Fibroblast of lung (primary cell): Measurements from ENCODE around the gene PPP1CC. TPM values are rescaled to one million over a fixed set of nuclear protein-coding genes. Genes with fewer than 3 reads are reported as not detected.

Source experiments
- DNase-seq, 2 donors: peaks; one replicate each; pipeline versions ENCODE4 v3.0.0 to v3.0.0-alpha.2; 2010; ENCODE audit warnings: low read depth in 2 of 2
- H2AFZ ChIP-seq: 2 replicates; pipeline ENCODE4 v1.5.1; 2012; ENCODE audit warnings: low read length, control low read depth, inconsistent platforms
- H3K27ac ChIP-seq: 2 replicates; pipeline ENCODE4 v1.5.1; 2011; ENCODE audit warnings: low read length, control low read depth; ENCODE audit not compliant: insufficient read depth
- H3K27me3 ChIP-seq: 2 replicates; pipeline ENCODE4 v1.5.1; 2011; ENCODE audit warnings: mild to moderate bottlenecking, low read length; ENCODE audit not compliant: control insufficient read depth, insufficient read depth
- H3K36me3 ChIP-seq: 2 replicates; pipeline ENCODE4 v1.5.1; 2011; ENCODE audit warnings: low read length; ENCODE audit not compliant: control insufficient read depth, insufficient read depth
- H3K4me1 ChIP-seq: 2 replicates; pipeline ENCODE4 v1.5.1; 2011; ENCODE audit warnings: low read length; ENCODE audit not compliant: control insufficient read depth, insufficient read depth; ENCODE audit errors: extremely low read depth
- H3K4me2 ChIP-seq: 2 replicates; pipeline ENCODE4 v1.5.1; 2011; ENCODE audit warnings: low read length, control low read depth; ENCODE audit not compliant: insufficient read depth; ENCODE audit errors: extremely low read depth
- H3K4me3 ChIP-seq, 4 experiments: fragments of 200-600 bp in 1 of 4; sonication (generic) in 1 of 4; replicated peaks in 1 of 4; 2 replicates each; pipeline ENCODE4 v1.5.1; 2011 to 2016; ENCODE audit warnings: low read length in 4 of 4, low read depth in 3 of 4, mild to moderate bottlenecking in 3 of 4, control low read depth in 2 of 4, inconsistent platforms in 1 of 4, mixed read lengths in 1 of 4; ENCODE audit not compliant: insufficient read depth in 1 of 4; ENCODE audit errors: control extremely low read depth in 1 of 4
- H3K79me2 ChIP-seq: 2 replicates; pipeline ENCODE4 v1.5.1; 2012; ENCODE audit warnings: mild to moderate bottlenecking, low read length, inconsistent platforms; ENCODE audit not compliant: control insufficient read depth, insufficient read depth
- H3K9ac ChIP-seq: 2 replicates; pipeline ENCODE4 v1.5.1; 2011; ENCODE audit warnings: mild to moderate bottlenecking, low read length, control low read depth; ENCODE audit not compliant: insufficient read depth
- H3K9me3 ChIP-seq: 2 replicates; pipeline ENCODE4 v1.5.1; 2012; ENCODE audit warnings: low read depth, low read length; ENCODE audit not compliant: control insufficient read depth, insufficient read depth
- H4K20me1 ChIP-seq: 2 replicates; pipeline ENCODE4 v1.5.1; 2011; ENCODE audit warnings: low read length; ENCODE audit not compliant: control insufficient read depth, insufficient read depth; ENCODE audit errors: extremely low read depth
- CTCF ChIP-seq, 2 donors: IDR thresholded peaks in 1 of 2; conservative IDR thresholded peaks in 1 of 2; 1 replicate in 1 of 2; 2 replicates in 1 of 2; pipeline ENCODE4 v1.5.1; 2011 to 2012; ENCODE audit warnings: low read length in 2 of 2, control low read depth in 1 of 2, inconsistent platforms in 1 of 2, low read depth in 1 of 2, mild to moderate bottlenecking in 1 of 2
- EZH2 ChIP-seq: IDR thresholded peaks from 2 replicates; pipeline ENCODE4 v1.5.1; 2012; ENCODE audit warnings: low read length, control low read depth, mild to moderate bottlenecking; ENCODE audit errors: missing control alignments
- polyA plus RNA-seq, 2 donors: library from polyadenylated mRNA; depleted of rRNA in 1 of 2; stranded (reverse) in 1 of 2; unstranded in 1 of 2; fragments of >200 nt; gene quantifications; 2 replicates each; pipeline ENCODE4 v1.2.1, GENCODE V29; 2011 to 2012; ENCODE audit warnings: missing spikeins in 1 of 2
- total RNA-seq: library from RNA; depleted of rRNA; stranded (reverse); fragments of >200 nt; gene quantifications from 2 replicates; pipeline ENCODE4 v1.2.1, GENCODE V29; 2014

Gene PPP1CC
- total and polyA plus RNA-seq, 2 donors (not counting 1 experiment from before 2014, with no cell fraction given) = 110 to 112 TPM

GRCh38 chr12:110677982-110678381, 64.7 kb downstream of the PPP1CC start:
- no peaks in the 10 kb centered on the region for H3K27me3 ChIP-seq
- no peak overlapping the region for H3K27ac ChIP-seq
- H3K9me3 ChIP-seq = no peaks in the 10 kb centered on the region
- no peak overlapping the region for H3K9ac ChIP-seq
- H4K20me1 ChIP-seq = no peaks in the 10 kb centered on the region
- H2AFZ ChIP-seq = no peak overlapping the region
- no peaks in the 10 kb centered on the region for H3K79me2 ChIP-seq
- H3K36me3 ChIP-seq = no peaks in the 10 kb centered on the region
- no peak overlapping the region for H3K4me2 ChIP-seq
- no peak for DNase-seq
- H3K4me1 ChIP-seq = no peaks in the 10 kb centered on the region
- H3K4me3 ChIP-seq = no peak overlapping the region
- no peak for TF ChIP-seq CTCF (conservative IDR thresholded peaks at IDR 0.05 in 1 of 2, IDR thresholded peaks at IDR 0.05 in 1 of 2; ENCODE audit: low read depth in 1 of 2, low read length in 2 of 2)
- TF ChIP-seq EZH2 = no peak

GRCh38 chr12:110677206-110677911, 65.3 kb downstream of the PPP1CC start:
- Histone ChIP-seq H3K9me3 (no peaks in the 10 kb centered on the region), H3K79me2 (no peaks in the 10 kb centered on the region), H3K4me3 (no peak overlapping the region), H3K9ac (no peak overlapping the region), H3K36me3 (no peaks in the 10 kb centered on the region), H2AFZ (no peak overlapping the region), H4K20me1 (no peaks in the 10 kb centered on the region), H3K27me3 (no peaks in the 10 kb centered on the region), H3K4me1 (no peaks in the 10 kb centered on the region), H3K27ac (no peak overlapping the region), H3K4me2 (no peak overlapping the region)
- TF ChIP-seq CTCF (conservative IDR thresholded peaks at IDR 0.05 in 1 of 2, IDR thresholded peaks at IDR 0.05 in 1 of 2; ENCODE audit: low read depth in 1 of 2, low read length in 2 of 2) (no peak), EZH2 (no peak)
- no peak for DNase-seq

GRCh38 chr12:110676171-110676570, 66.5 kb downstream of the PPP1CC start:
- H3K9ac ChIP-seq = no peak overlapping the region
- H4K20me1 ChIP-seq = no peaks in the 10 kb centered on the region

More at GRCh38 chr12:110676171-110676570, 66.5 kb downstream of the PPP1CC start:
- Histone ChIP-seq H2AFZ (no peak overlapping the region), H3K27me3 (no peaks in the 10 kb centered on the region), H3K9me3 (no peaks in the 10 kb centered on the region), H3K4me3 (no peak overlapping the region), H3K79me2 (no peaks in the 10 kb centered on the region), H3K4me1 (no peaks in the 10 kb centered on the region), H3K36me3 (no peaks in the 10 kb centered on the region), H3K4me2 (no peak overlapping the region), H3K27ac (no peak overlapping the region)
- TF ChIP-seq CTCF (conservative IDR thresholded peaks at IDR 0.05 in 1 of 2, IDR thresholded peaks at IDR 0.05 in 1 of 2; ENCODE audit: low read depth in 1 of 2, low read length in 2 of 2) (no peak), EZH2 (no peak)
- no peak for DNase-seq
